PC-9 (cell line): ENCODE results near the gene SNRPB2. TPM values are rescaled to one million over a fixed set of nuclear protein-coding genes. Genes with fewer than 3 reads are reported as not detected.

ENCODE experiments used
- BruUV-seq: library from RNA; stranded (reverse); fragments of 400-500 nt; replicated peaks from 2 replicates; lab custom pipeline; 2021; lab: Mats Ljungman, UMichigan
- CTCF ChIA-PET: fragments of 300-600 bp; sonication (Branson Sonifier 250); formaldehyde crosslinking; loops from one replicate; lab custom pipeline; 2022; ENCODE audit warnings: antibody characterized with exemption; lab: Charles Lee
- POLR2A ChIA-PET: fragments of 300-600 bp; sonication (Branson Sonifier 250); formaldehyde crosslinking; loops from one replicate; lab custom pipeline; 2022; ENCODE audit warnings: antibody characterized with exemption; ENCODE audit not compliant: unreplicated experiment; lab: Charles Lee
- DNase-seq, 2 experiments: peaks; one replicate each; pipeline versions ENCODE4 v3.0.0 to v3.0.0-alpha.2; 2015 to 2022; ENCODE audit warnings: mixed read lengths in 1 of 2
- H2AFZ ChIP-seq: fragments of 200-600 bp; sonication (generic); 2 replicates; pipeline ENCODE4 v1.8.1; 2017; ENCODE audit warnings: antibody characterized with exemption
- H3F3A ChIP-seq: fragments of 200-600 bp; sonication (generic); 2 replicates; pipeline ENCODE4 v1.8.1; 2017; ENCODE audit warnings: antibody characterized with exemption, mild to moderate bottlenecking, low read depth; ENCODE audit not compliant: insufficient read depth
- H3K27ac ChIP-seq: fragments of 200-600 bp; sonication (generic); 2 replicates; pipeline ENCODE4 v1.6.1; 2016; ENCODE audit warnings: mixed run types
- H3K27me3 ChIP-seq: fragments of 200-600 bp; sonication (generic); 2 replicates; pipeline ENCODE4 v1.6.1; 2016; ENCODE audit warnings: low read depth, mixed run types; ENCODE audit not compliant: insufficient read depth
- H3K36me3 ChIP-seq: fragments of 200-600 bp; sonication (generic); 2 replicates; pipeline ENCODE4 v1.6.1; 2016; ENCODE audit warnings: low read depth, mixed run types
- H3K4me1 ChIP-seq: fragments of 200-600 bp; sonication (generic); replicated peaks from 2 replicates; pipeline ENCODE4 v1.6.1; 2016; ENCODE audit warnings: mixed run types; ENCODE audit not compliant: insufficient read depth
- H3K4me2 ChIP-seq: fragments of 200-600 bp; sonication (generic); 2 replicates; pipeline ENCODE4 v1.6.1; 2017; ENCODE audit warnings: mixed run types
- H3K4me3 ChIP-seq: fragments of 200-600 bp; sonication (generic); 2 replicates; pipeline ENCODE4 v1.6.1; 2016; ENCODE audit warnings: mixed run types
- H3K79me2 ChIP-seq: fragments of 200-600 bp; sonication (generic); 2 replicates; pipeline ENCODE4 v1.6.1; 2017; ENCODE audit warnings: low read depth, mixed run types
- H3K9me2 ChIP-seq: fragments of 200-600 bp; sonication (generic); 2 replicates; pipeline ENCODE4 v1.8.1; 2017; ENCODE audit warnings: mild to moderate bottlenecking; ENCODE audit not compliant: insufficient read depth
- H3K9me3 ChIP-seq: fragments of 200-600 bp; sonication (generic); 2 replicates; pipeline ENCODE4 v1.8.1; 2016; ENCODE audit warnings: low read depth; ENCODE audit not compliant: insufficient read depth
- H4K20me1 ChIP-seq: fragments of 200-600 bp; sonication (generic); 2 replicates; pipeline ENCODE4 v1.8.1; 2017; ENCODE audit not compliant: insufficient read depth
- CTCF ChIP-seq: fragments of 200-600 bp; sonication (generic); conservative IDR thresholded peaks from 2 replicates; pipeline ENCODE4 v1.6.1; 2017; ENCODE audit warnings: mixed run types, antibody characterized with exemption, mild to moderate bottlenecking, moderate library complexity
- EZH2 ChIP-seq: fragments of 200-600 bp; sonication (generic); IDR thresholded peaks from 2 replicates; pipeline ENCODE4 v1.8.0; 2017; ENCODE audit warnings: antibody characterized with exemption, low read depth
- intact Hi-C: fragments of 100-400 bp; cut with micrococcal nuclease; formaldehyde crosslinking; loops from one replicate; pipeline ENCODE4 v1.10.0; 2022; ENCODE audit not compliant: unreplicated experiment
- total RNA-seq: library from RNA; stranded (reverse); gene quantifications from 2 replicates; pipeline ENCODE4 v1.2.3, GENCODE V29; 2021

The SNRPB2 gene
- total RNA-seq, 1 experiment from 2014 or later: 57.9 TPM

DNA sequence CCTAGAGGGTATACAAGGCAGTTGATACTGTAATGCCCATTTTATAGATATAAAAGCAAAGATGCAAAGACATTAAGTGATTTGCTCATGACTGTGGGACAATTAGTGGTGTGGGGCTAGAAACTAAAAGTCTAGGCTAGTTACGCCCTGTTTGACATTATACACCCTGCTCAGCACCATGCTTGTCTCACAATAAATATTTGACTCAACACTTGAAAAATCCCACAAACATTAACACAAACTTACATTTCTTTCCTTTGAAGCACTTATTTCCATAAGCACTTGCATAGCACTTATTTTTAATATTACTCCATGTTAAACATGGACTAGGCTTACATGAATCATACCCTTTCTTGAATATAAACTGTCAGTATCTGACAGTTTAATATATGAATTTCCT is 36.5 kb upstream of the SNRPB2 start:
- DNase-seq: no peak
- POLR2A ChIA-PET: no interaction called here
- CTCF ChIA-PET: no interaction called here
- no TSS peak for BruUV-seq
- Histone ChIP-seq H3K79me2 (no peaks in the 10 kb centered on the region), H2AFZ (no peak overlapping the region), H3K4me2 (no peak overlapping the region), H3K4me3 (no peak overlapping the region), H4K20me1 (no peaks in the 10 kb centered on the region), H3K9me3 (no peaks in the 10 kb centered on the region), H3K36me3 (no peaks in the 10 kb centered on the region), H3K9me2 (no peaks in the 10 kb centered on the region), H3K4me1 (no peaks in the 10 kb centered on the region), H3K27me3 (no peaks in the 10 kb centered on the region; the same call in 1 of the 2 replicates), H3K27ac (no peak overlapping the region), H3F3A (no peaks in the 10 kb centered on the region)
- intact Hi-C loops: no loop called here
- TF ChIP-seq CTCF (no peak), EZH2 (no peak)

GRCh38 chr20:16694161-16694560 is 35.7 kb upstream of the SNRPB2 start:
- Histone ChIP-seq H3K4me3 (no peak overlapping the region), H3K4me2 (no peak overlapping the region), H3K27me3 (no peaks in the 10 kb centered on the region; the same call in 1 of the 2 replicates), H4K20me1 (no peaks in the 10 kb centered on the region), H2AFZ (no peak overlapping the region), H3K79me2 (no peaks in the 10 kb centered on the region), H3F3A (no peaks in the 10 kb centered on the region), H3K27ac (no peak overlapping the region), H3K9me3 (no peaks in the 10 kb centered on the region), H3K4me1 (no peaks in the 10 kb centered on the region), H3K9me2 (no peaks in the 10 kb centered on the region), H3K36me3 (no peaks in the 10 kb centered on the region)
- DNase-seq: no peak
- TF ChIP-seq CTCF: no peak
- intact Hi-C loops: no loop called here
- CTCF ChIA-PET: no interaction called here
- POLR2A ChIA-PET: no interaction called here
- no TSS peak for BruUV-seq

DNA sequence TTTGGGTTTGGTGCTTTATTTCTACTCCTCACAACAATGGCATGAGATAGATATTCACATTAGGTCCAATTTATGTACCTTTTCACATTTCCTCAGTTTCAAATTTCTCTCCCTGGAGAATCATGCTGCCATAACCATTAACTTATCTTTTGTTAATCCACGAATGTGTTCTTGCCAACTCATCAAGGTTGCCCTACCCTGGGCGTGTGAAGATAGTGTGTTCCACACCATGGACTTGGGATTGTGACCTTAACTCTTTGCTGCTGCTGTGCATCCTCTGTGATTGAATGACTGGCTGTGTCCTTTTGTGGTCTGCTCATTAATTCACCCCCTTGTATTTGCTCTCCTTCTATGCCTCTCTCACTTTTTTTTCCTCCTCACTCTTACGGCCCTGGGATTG is 34.2 kb upstream of the SNRPB2 start:
- Histone ChIP-seq H2AFZ (no peak overlapping the region), H4K20me1 (no peaks in the 10 kb centered on the region), H3K9me2 (no peaks in the 10 kb centered on the region), H3K4me1 (no peaks in the 10 kb centered on the region), H3F3A (no peaks in the 10 kb centered on the region), H3K79me2 (no peaks in the 10 kb centered on the region), H3K9me3 (no peaks in the 10 kb centered on the region), H3K4me3 (no peak overlapping the region), H3K27me3 (no peaks in the 10 kb centered on the region), H3K36me3 (no peaks in the 10 kb centered on the region), H3K27ac (no peak overlapping the region), H3K4me2 (no peak overlapping the region)
- ChIA-PET POLR2A (no interaction called here), CTCF (no interaction called here)
- DNase-seq: no peak
- no peak for TF ChIP-seq EZH2
- no peak for TF ChIP-seq CTCF
- intact Hi-C loops: no loop called here
- no TSS peak for BruUV-seq
